Measurements from ENCODE around the gene BABAM2. TPM values are rescaled to one million over a fixed set of nuclear protein-coding genes. Genes with fewer than 3 reads are reported as not detected.
"Not testable (repeated sequence)": the region's sequence is repeated elsewhere in the genome, so short reads cannot be mapped to it uniquely, and the experiment has no call there.

The BABAM2 gene
- total RNA-seq, 1 donor from 2014 or later = 37.1 TPM

GRCh38 chr2:28332696-28333095 lies 442.2 kb downstream of the BABAM2 start:
- H3K9me3 Mint-ChIP-seq (ENCODE audit: low read depth) = no peaks in the 10 kb centered on the region
- no peak for TF ChIP-seq CTCF (IDR thresholded peaks at IDR 0.05; ENCODE audit: unreplicated experiment)
- DNase-seq (ENCODE audit: low spot score, unreplicated experiment) = no peak
- no peak overlapping the region for H3K27ac Mint-ChIP-seq
- peaks cover 4% of the 10 kb centered on the region for H3K27me3 Mint-ChIP-seq
- no peak overlapping the region for H3K4me3 Mint-ChIP-seq (ENCODE audit: low read depth)
- peaks cover 20% of the 10 kb centered on the region for H3K4me1 Mint-ChIP-seq (ENCODE audit: low read depth)
- peaks cover 10% of the 10 kb centered on the region for H3K36me3 Mint-ChIP-seq (ENCODE audit: insufficient read depth)

GRCh38 chr2:28333606-28334526 lies 443.3 kb downstream of the BABAM2 start:
- no peak for TF ChIP-seq CTCF (IDR thresholded peaks at IDR 0.05; ENCODE audit: unreplicated experiment)
- no peaks in the 10 kb centered on the region for H3K9me3 Mint-ChIP-seq (ENCODE audit: low read depth)
- peaks cover 4% of the 10 kb centered on the region for H3K27me3 Mint-ChIP-seq
- no peak for DNase-seq (ENCODE audit: low spot score, unreplicated experiment)
- H3K27ac Mint-ChIP-seq = no peak overlapping the region
- no peak overlapping the region for H3K4me3 Mint-ChIP-seq (ENCODE audit: low read depth)
- peaks cover 17% of the 10 kb centered on the region for H3K4me1 Mint-ChIP-seq (ENCODE audit: low read depth)
- H3K36me3 Mint-ChIP-seq (ENCODE audit: insufficient read depth) = peaks cover 10% of the 10 kb centered on the region

- peaks cover 4% of the 10 kb centered on the region for H3K27me3 Mint-ChIP-seq
- H3K9me3 Mint-ChIP-seq (ENCODE audit: low read depth) = no peaks in the 10 kb centered on the region
- H3K27ac Mint-ChIP-seq = peak overlapping the region; percentile 29
- H3K4me1 Mint-ChIP-seq (ENCODE audit: low read depth) = peaks cover 15% of the 10 kb centered on the region
- no peak for DNase-seq (ENCODE audit: low spot score, unreplicated experiment)
- no peak for TF ChIP-seq CTCF (IDR thresholded peaks at IDR 0.05; ENCODE audit: unreplicated experiment)
- no peak overlapping the region for H3K4me3 Mint-ChIP-seq (ENCODE audit: low read depth)
- peaks cover 7% of the 10 kb centered on the region for H3K36me3 Mint-ChIP-seq (ENCODE audit: insufficient read depth)
These were observed 444.0 kb downstream of the BABAM2 start for GRCh38 chr2:28334527-28334894.

- not testable (repeated sequence) for H3K36me3 Mint-ChIP-seq (ENCODE audit: insufficient read depth); H3K27ac Mint-ChIP-seq; H3K4me3 Mint-ChIP-seq (ENCODE audit: low read depth); H3K9me3 Mint-ChIP-seq (ENCODE audit: low read depth); DNase-seq (ENCODE audit: low spot score, unreplicated experiment); H3K27me3 Mint-ChIP-seq
- H3K4me1 Mint-ChIP-seq (ENCODE audit: low read depth) = peaks cover 14% of the 10 kb centered on the region
These were observed 444.7 kb downstream of the BABAM2 start for GRCh38 chr2:28335265-28335664.

- Mint-ChIP-seq H3K27ac (no peak overlapping the region), H3K27me3 (peaks cover 4% of the 10 kb centered on the region), H3K4me1 (ENCODE audit: low read depth) (peaks cover 14% of the 10 kb centered on the region)
These were observed 445.1 kb downstream of the BABAM2 start for GRCh38 chr2:28335666-28336065.

More at GRCh38 chr2:28335666-28336065, 445.1 kb downstream of the BABAM2 start:
- TF ChIP-seq CTCF (IDR thresholded peaks at IDR 0.05; ENCODE audit: unreplicated experiment) = no peak
- H3K4me3 Mint-ChIP-seq (ENCODE audit: low read depth) = no peak overlapping the region
- DNase-seq (ENCODE audit: low spot score, unreplicated experiment) = no peak
- H3K9me3 Mint-ChIP-seq (ENCODE audit: low read depth) = no peaks in the 10 kb centered on the region
- peaks cover 5% of the 10 kb centered on the region for H3K36me3 Mint-ChIP-seq (ENCODE audit: insufficient read depth)

Measured in progenitor cell of endocrine pancreas (in vitro differentiated cells).